Naive B cell (primary cell): Measurements from ENCODE around the gene CITED2. TPM values are rescaled to one million over a fixed set of nuclear protein-coding genes. Genes with fewer than 3 reads are reported as not detected.

Experiments
- ATAC-seq, 2 donors: fragments of 150-1000 bp; cut with Tn5 transposase; 2 replicates each; pipeline ENCODE4 v1.10.0; 2021; ENCODE audit warnings: low read depth in 2 of 2, mild to moderate bottlenecking in 2 of 2, moderate library complexity in 2 of 2
- DNase-seq: peaks from one replicate; pipeline ENCODE4 v3.0.0; 2022
- H3K27ac Mint-ChIP-seq, 6 donors: one replicate each; pipeline ENCODE4 v1.8.0; 2020 to 2022; ENCODE audit warnings: mild to moderate bottlenecking in 6 of 6, mixed read lengths in 6 of 6, moderate library complexity in 5 of 6, inconsistent platforms in 2 of 6
- H3K27me3 Mint-ChIP-seq, 3 donors: one replicate each; pipeline ENCODE4 v1.8.0; 2021 to 2022; ENCODE audit warnings: mixed read lengths in 3 of 3, mild to moderate bottlenecking in 1 of 3
- H3K36me3 Mint-ChIP-seq, 2 donors: one replicate each; pipeline ENCODE4 v1.8.0; 2020 to 2022; ENCODE audit warnings: mixed read lengths in 2 of 2, inconsistent platforms in 1 of 2, mild to moderate bottlenecking in 1 of 2
- H3K4me1 Mint-ChIP-seq, 3 donors: one replicate each; pipeline ENCODE4 v1.8.0; 2020 to 2022; ENCODE audit warnings: mixed read lengths in 3 of 3, inconsistent platforms in 1 of 3, mild to moderate bottlenecking in 1 of 3, moderate library complexity in 1 of 3
- H3K4me3 Mint-ChIP-seq, 8 donors: one replicate each; pipeline ENCODE4 v1.8.0; 2020 to 2022; ENCODE audit warnings: mild to moderate bottlenecking in 8 of 8, mixed read lengths in 8 of 8, moderate library complexity in 8 of 8, inconsistent platforms in 2 of 8
- H3K9me3 Mint-ChIP-seq, 7 donors: one replicate each; pipeline ENCODE4 v1.8.0; 2020 to 2022; ENCODE audit warnings: mixed read lengths in 7 of 7, mild to moderate bottlenecking in 5 of 7, inconsistent platforms in 2 of 7, moderate library complexity in 1 of 7
- polyA plus RNA-seq, 6 donors: library from polyadenylated mRNA; unstranded; fragments of 300-500 nt; fragmentation: Illumina TruSeq; gene quantifications; one replicate each; pipeline ENCODE4 v1.2.3, GENCODE V29; 2021; ENCODE audit warnings: low read depth in 6 of 6

CITED2 gene
- polyA plus RNA-seq, 6 donors from 2014 or later = 6.0 to 19.3 (median 16.5) TPM

DNA sequence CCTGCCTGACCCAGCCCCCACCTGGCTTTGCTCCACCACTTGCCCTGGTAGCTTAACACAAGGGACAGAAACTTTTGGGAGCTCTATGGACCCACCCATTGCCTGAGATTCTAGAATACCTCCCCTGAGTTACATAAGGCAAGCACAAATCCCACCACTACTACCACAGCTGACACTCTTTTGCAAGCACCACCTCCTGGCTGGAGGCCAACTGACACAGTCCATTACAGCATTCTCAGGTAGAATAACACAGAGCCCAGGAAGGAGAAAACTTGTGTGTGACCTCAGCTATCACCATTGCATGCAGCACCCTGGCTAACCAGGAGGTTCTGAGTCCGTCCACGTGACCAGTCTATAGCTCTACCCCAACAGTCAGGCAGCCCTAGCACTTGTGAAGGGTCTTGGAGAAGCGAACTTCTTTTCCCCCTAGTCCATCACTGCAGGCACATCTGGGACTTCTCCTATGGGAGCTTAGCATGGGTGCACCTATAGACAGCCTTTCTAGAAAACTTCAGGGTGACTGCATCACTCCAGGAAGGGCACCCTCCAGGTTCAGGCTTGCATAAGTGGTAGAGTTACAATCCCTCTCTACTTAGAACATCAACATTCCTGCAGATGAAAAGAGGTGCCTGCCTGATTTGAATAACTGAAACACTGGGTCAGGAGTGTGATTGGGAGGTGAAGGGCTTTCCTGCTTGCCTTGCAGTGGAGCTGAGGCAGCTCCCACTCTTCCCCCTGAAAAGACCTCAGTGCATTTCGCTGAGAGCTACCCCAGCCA is 30.1 kb downstream of the CITED2 start:
- Mint-ChIP-seq H3K4me3 (peak overlapping the region in 1 of 8 donors; percentile 29), H3K9me3 (no peaks in the 10 kb centered on the region)
- ATAC-seq = no peak

DNA sequence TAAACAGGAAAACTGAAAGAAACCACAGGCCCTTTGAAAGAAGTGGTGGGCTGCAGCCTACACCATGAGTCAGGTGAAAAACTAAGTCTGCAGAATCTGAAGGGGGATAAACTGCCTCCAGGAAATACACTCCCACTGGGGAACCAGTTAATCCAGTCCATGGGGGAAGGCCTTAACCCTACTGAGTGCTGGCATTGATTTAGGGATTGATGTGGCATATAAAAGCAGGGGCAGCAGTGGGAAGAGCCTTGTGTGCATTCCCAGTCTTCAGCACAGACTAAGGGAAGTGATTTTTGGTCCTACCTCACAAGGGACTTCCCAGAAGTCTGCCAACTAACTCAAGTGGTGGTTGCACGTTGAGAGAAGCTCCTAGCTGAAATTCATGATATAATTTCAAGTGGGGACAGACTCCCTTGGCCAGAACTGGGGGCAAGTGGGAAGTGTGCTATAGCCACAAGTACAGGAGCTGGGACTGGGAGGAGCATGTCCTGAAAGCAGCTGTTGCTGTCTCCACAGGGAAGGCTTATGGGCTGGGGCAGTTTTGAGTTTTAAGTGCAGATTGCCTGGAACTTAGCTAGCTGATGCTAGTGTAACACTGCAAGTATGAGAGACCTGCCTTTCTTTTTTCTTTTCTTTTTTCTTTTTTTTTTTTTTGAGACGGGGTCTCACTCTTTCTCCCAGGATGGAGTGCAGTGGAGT is 31.2 kb downstream of the CITED2 start:
- ATAC-seq = no peak
- H3K9me3 Mint-ChIP-seq = no peaks in the 10 kb centered on the region
- H3K36me3 Mint-ChIP-seq = no peaks in the 10 kb centered on the region
- H3K4me1 Mint-ChIP-seq = peaks cover 0 to 4% (median 1%) of the 10 kb centered on the region in 3 donors
- no peaks in the 10 kb centered on the region for H3K27me3 Mint-ChIP-seq
- no peak for DNase-seq
- H3K4me3 Mint-ChIP-seq = no peak overlapping the region
- H3K27ac Mint-ChIP-seq = no peak overlapping the region

More for the DNA sequence above, 30.1 kb downstream of the CITED2 start:
- no peak for DNase-seq
- no peaks in the 10 kb centered on the region for H3K36me3 Mint-ChIP-seq
- H3K27ac Mint-ChIP-seq = peak overlapping the region in 1 of 6 donors; percentile 32
- H3K4me1 Mint-ChIP-seq = peaks cover 0 to 6% (median 0%) of the 10 kb centered on the region in 3 donors
- no peaks in the 10 kb centered on the region for H3K27me3 Mint-ChIP-seq

DNA sequence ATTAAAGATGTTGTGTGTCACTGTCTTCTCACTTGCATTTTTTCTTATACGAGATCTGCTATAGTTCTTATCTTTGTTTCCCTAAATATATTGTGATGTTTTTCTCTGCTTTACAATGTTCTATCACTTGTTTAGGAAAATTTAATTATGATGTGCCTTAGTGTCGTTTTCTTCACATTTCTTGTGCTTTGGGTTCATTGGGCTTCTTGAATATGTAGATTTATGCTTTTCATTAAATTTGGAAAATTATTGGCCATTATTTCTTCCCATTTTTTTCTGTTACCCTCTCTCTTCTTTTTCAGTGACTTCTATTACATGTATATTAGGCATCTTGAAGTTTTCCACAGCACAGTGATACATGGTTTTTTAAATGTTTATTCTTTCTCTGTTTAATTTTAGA is 33.4 kb downstream of the CITED2 start:
- no peaks in the 10 kb centered on the region for H3K27me3 Mint-ChIP-seq
- peak overlapping the region in 2 of 6 donors; percentile 12 to 20 for H3K27ac Mint-ChIP-seq
- ATAC-seq (no peak), DNase-seq (no peak)
- H3K9me3 Mint-ChIP-seq = no peaks in the 10 kb centered on the region
- H3K36me3 Mint-ChIP-seq = no peaks in the 10 kb centered on the region
- H3K4me1 Mint-ChIP-seq = peaks cover 2 to 5% (median 4%) of the 10 kb centered on the region in 3 donors
- H3K4me3 Mint-ChIP-seq = no peak overlapping the region

DNA sequence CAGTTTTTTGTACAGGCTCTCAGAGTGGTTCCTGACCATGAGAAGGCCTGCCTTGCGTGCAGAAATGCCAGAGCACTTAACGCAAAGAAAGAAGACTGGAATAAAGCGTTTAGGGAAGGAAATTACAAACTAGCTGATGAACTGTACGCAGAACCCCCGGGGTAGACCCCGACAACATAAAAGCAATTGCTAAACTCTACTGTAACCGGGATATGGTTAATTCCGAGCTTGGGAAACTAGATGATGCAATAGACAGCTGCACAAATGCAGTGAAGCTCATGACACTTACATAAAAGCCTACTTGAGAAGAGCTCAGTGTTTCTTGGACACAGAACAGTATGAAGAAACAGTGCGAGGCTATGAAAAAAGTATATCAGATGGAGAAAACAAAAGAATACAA is 35.7 kb downstream of the CITED2 start:
- DNase-seq = no peak
- ATAC-seq = no peak
- Mint-ChIP-seq H3K36me3 (no peaks in the 10 kb centered on the region), H3K27ac (no peak overlapping the region), H3K9me3 (no peaks in the 10 kb centered on the region), H3K27me3 (no peaks in the 10 kb centered on the region), H3K4me1 (peaks cover 2 to 5% (median 4%) of the 10 kb centered on the region in 3 donors), H3K4me3 (no peak overlapping the region)

DNA sequence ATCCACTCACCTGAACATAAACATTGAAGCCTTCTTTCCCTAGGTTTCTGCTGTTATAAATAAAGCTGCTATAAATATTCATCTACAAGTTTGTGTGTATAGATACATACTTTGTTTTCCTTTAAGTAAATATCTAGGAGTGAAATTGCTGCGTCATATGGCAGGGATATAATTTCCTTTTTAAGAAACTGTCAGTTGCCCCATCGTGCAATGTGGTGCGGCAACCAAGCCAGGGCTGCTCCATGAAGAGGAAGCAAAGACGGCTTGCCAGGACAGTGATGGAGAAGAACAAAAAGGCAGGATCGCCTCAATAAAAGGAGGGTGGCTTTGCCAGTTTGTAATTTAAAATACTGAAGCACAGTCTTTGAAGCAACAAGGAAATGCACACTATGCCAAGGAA is 36.6 kb downstream of the CITED2 start:
- Mint-ChIP-seq H3K4me1 (peaks cover 2 to 5% (median 2%) of the 10 kb centered on the region in 3 donors), H3K27me3 (no peaks in the 10 kb centered on the region), H3K4me3 (no peak overlapping the region), H3K36me3 (no peaks in the 10 kb centered on the region), H3K9me3 (no peaks in the 10 kb centered on the region), H3K27ac (no peak overlapping the region)
- ATAC-seq (no peak), DNase-seq (no peak)

DNA sequence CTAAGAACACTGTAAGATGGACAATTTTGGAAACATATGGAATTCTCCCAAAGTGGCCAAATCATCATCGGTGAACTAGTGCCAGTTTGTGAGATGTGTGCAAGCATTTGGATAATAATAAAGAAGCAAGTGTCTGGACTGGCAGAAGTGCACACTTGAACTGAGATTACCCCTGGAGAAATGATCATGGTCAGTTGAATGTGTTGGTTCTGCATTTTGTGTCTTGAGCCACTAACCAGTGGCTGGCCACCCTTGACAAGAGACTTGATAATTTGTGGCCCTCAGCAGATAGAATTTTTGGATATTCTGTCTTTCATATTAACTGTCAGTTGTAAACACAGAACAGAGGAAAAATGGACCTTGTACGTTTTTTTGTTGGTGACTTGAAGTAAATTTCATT is 37.4 kb downstream of the CITED2 start:
- no peaks in the 10 kb centered on the region for H3K9me3 Mint-ChIP-seq
- no peaks in the 10 kb centered on the region for H3K36me3 Mint-ChIP-seq
- DNase-seq = no peak
- H3K4me1 Mint-ChIP-seq = peaks cover 0 to 5% (median 2%) of the 10 kb centered on the region in 3 donors
- ATAC-seq = no peak
- H3K27ac Mint-ChIP-seq = peak overlapping the region in 1 of 6 donors; percentile 33
- no peaks in the 10 kb centered on the region for H3K27me3 Mint-ChIP-seq
- H3K4me3 Mint-ChIP-seq = no peak overlapping the region

DNA sequence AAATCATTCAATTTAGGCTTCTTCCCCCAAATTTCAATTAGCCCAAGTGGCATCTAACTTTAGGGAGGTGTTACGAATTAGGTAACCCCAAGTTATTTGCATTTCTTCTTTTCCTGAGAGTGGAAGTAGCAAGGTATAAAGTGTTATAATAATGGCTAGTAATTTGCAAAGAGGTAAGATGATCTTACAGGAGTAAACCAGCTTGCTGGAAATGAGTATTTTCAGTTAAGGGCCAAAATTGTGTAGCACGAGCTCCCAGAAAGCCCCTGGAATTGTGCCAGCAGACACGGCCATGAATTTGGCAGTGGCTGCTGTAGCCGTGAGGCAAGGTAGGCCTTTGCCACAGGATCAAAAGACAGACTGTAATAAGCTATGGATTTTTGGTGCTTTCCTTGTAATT is 38.0 kb downstream of the CITED2 start:
- no peaks in the 10 kb centered on the region for H3K9me3 Mint-ChIP-seq
- peaks cover 0 to 5% (median 2%) of the 10 kb centered on the region in 3 donors for H3K4me1 Mint-ChIP-seq
- peak overlapping the region in 1 of 6 donors; percentile 67 for H3K27ac Mint-ChIP-seq
- ATAC-seq (no peak), DNase-seq (no peak)
- no peaks in the 10 kb centered on the region for H3K27me3 Mint-ChIP-seq
- no peak overlapping the region for H3K4me3 Mint-ChIP-seq
- no peaks in the 10 kb centered on the region for H3K36me3 Mint-ChIP-seq

DNA sequence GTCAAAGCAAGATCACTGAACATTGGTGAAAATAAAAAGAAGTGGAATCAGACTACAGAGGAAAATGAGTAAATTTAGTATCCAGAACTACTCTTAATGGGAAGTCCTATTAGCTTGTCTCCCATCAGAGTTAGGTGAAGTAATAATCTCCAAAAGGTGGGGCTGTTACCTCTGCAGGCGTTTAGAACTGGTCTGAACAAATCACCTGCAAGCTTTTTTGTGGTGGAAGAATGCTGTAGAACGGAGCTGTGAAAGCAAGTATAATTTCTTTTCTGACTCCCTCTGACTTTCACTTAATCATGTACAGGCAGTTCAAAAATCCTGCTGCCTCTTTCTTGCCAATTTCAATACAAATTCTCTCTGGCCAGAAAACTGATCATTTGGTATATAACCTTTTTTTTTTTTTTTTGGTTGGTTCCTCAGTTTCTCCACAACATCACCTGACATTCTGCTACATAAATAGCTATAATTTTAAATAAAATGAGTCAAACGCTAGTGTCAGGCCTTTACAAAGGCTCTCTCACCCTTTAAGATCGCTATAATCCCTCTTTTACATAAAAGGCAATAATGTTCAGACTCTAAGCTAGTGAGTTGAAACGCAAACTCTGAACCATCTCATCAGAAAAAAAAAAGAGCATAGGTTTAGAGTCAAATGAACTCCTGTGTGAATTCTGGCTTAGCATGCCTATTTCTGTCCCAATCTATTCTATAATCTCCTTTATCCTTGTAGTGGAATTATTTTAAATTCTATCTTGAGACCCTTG is 38.8 kb downstream of the CITED2 start:
- Mint-ChIP-seq H3K36me3 (no peaks in the 10 kb centered on the region), H3K9me3 (no peaks in the 10 kb centered on the region), H3K27ac (peak overlapping the region in 1 of 6 donors; percentile 36), H3K4me1 (peaks cover 0 to 5% (median 2%) of the 10 kb centered on the region in 3 donors), H3K4me3 (no peak overlapping the region), H3K27me3 (no peaks in the 10 kb centered on the region)
- DNase-seq = no peak
- no peak for ATAC-seq

DNA sequence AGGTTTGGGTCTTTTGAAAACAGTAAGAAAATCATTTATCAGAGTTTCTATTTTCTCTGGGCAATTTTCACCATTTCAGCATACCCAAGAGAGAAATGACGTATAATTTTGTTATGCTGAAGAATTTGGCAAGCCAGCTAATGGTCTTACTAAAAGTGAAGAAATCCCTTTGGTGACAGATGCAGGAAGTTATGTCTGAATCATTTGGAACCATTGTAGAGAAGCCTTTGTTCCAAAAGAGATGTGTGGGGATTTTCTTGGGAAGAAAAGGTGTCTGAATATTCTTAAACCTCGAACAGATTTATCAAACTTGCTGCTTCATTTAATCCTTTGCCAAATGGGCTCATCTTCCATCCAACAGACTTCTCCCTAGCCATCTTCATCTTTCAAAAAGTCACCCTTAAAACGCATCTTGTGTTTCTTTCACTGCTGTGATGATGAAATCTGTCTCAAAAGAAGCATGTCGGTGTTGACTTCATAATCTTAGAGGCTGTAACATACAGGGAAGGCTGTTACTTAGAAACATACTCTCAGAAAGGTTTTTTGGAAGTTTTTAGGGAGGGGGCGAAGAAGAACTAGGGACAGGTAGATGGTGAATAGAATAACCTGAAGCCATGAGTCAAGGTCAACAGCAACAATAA is 39.5 kb downstream of the CITED2 start:
- Mint-ChIP-seq H3K4me3 (no peak overlapping the region), H3K9me3 (no peaks in the 10 kb centered on the region), H3K36me3 (no peaks in the 10 kb centered on the region), H3K27me3 (no peaks in the 10 kb centered on the region), H3K4me1 (peaks cover 0 to 5% (median 2%) of the 10 kb centered on the region in 3 donors), H3K27ac (peak overlapping the region in 1 of 6 donors; percentile 19)
- no peak for DNase-seq
- ATAC-seq = no peak

DNA sequence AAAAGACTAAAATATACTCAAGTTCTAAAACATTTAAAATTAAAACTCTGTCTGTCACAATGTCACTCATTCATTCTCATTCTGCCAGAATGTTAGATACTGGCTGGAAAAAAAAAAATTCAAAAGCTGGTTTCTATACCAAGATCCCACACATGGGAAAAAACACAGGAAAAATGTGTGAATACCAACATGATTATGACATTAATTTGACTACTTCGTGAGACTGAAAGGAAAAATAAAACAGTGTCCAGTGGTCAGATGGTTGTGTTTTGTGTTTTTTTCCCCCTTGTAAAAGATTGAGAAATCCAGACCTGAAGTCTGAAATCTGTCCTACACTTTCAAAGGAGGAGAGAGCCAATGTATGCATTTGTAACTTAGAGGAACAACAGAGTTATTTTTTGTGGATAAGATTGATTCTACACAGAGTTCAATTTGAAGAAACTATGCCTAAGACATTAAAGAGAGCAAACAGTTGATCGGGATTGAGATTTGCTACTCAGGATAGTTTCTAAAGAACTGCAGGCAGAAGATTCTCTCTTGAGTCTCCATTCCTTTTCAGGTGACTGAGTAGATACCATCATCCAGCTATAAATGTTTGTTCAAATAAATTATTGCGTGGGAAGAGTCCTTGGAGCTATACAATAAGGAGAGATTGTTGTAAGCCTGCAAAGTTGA is 43.5 kb downstream of the CITED2 start:
- Mint-ChIP-seq H3K4me1 (peaks cover 10 to 16% (median 12%) of the 10 kb centered on the region in 3 donors), H3K27me3 (no peaks in the 10 kb centered on the region), H3K27ac (no peak overlapping the region), H3K4me3 (no peak overlapping the region), H3K36me3 (peaks cover 6 to 7% of the 10 kb centered on the region in 2 donors), H3K9me3 (peaks cover 0 to 6% (median 0%) of the 10 kb centered on the region in 7 donors)
- ATAC-seq (no peak), DNase-seq (no peak)

DNA sequence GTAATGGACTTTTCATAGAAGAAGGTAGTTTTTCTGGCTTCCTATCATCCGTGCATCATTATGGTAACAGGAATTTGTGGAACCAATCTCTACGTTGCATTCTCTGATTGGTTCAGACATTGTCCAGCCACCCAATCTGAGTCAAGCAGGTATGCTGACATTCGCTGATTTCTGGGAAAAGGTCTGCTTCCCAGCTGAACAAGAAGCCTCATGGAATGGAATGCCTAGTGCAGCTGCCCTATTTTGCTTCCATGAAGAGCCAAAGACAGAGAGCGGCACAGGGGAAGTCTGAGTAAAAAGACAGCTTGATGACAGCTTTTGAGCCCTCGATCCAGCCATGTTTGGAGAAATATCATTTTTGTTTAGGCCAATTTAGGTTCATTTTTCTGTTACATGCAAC is 44.1 kb downstream of the CITED2 start:
- DNase-seq = no peak
- no peak overlapping the region for H3K27ac Mint-ChIP-seq

DNA sequence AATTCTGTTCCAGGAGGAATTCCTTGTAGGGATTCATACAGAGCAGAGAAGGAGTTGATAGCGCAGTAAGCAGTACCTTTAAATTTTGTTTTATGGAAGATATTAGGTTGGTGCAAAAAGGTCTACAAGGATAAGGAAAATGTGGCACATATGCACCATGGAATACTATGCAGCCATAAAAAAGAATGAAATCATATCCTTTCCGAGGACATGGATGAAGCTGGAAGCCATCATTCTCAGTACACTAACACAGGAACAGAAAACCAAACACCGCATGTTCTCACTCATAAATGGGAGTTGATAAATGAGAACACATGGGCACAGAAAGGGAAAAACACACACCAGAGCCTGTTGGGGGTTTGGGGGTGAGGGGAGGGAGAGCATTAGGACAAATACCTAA is 45.2 kb downstream of the CITED2 start:
- Mint-ChIP-seq H3K4me3 (no peak overlapping the region), H3K9me3 (peaks cover 0 to 6% (median 0%) of the 10 kb centered on the region in 7 donors), H3K4me1 (peaks cover 17 to 34% (median 19%) of the 10 kb centered on the region in 3 donors), H3K27ac (peak overlapping the region in 1 of 6 donors; percentile 47), H3K27me3 (no peaks in the 10 kb centered on the region), H3K36me3 (peaks cover 6 to 7% of the 10 kb centered on the region in 2 donors)
- ATAC-seq = no peak
- DNase-seq = no peak

More for the DNA sequence above, 44.1 kb downstream of the CITED2 start:
- H3K36me3 Mint-ChIP-seq = peaks cover 6 to 7% of the 10 kb centered on the region in 2 donors
- H3K4me3 Mint-ChIP-seq = no peak overlapping the region
- H3K27me3 Mint-ChIP-seq = no peaks in the 10 kb centered on the region
- ATAC-seq = no peak
- H3K4me1 Mint-ChIP-seq = peaks cover 15 to 23% (median 18%) of the 10 kb centered on the region in 3 donors
- peaks cover 0 to 6% (median 0%) of the 10 kb centered on the region in 7 donors for H3K9me3 Mint-ChIP-seq
